Spleen (tissue), 11 donors: ENCODE data around the gene ALG8. TPM values are rescaled to one million over a fixed set of nuclear protein-coding genes. Genes with fewer than 3 reads are reported as not detected.
"Not testable (repeated sequence)": the region's sequence is repeated elsewhere in the genome, so short reads cannot be mapped to it uniquely, and the experiment has no call there.

Experiments
- DNase-seq: peaks from one replicate; pipeline ENCODE4 v3.0.0-alpha.2; 2020
- H3K27ac ChIP-seq, 8 donors: fragments of 200-600 bp; sonication (generic) in 7 of 8; 1 replicate in 4 of 8; 2 replicates in 4 of 8; pipeline versions ENCODE4 v1.5.0 to v1.8.0; 2016 to 2021; ENCODE audit warnings: inconsistent platforms in 4 of 8, mild to moderate bottlenecking in 4 of 8, moderate library complexity in 1 of 8
- H3K27me3 ChIP-seq, 7 donors: fragments of 200-600 bp; sonication (generic) in 6 of 7; replicated peaks in 1 of 7; 1 replicate in 4 of 7; 2 replicates in 3 of 7; pipeline versions ENCODE4 v1.5.0 to v1.8.0; 2016 to 2021; ENCODE audit warnings: inconsistent platforms in 3 of 7, mild to moderate bottlenecking in 1 of 7
- H3K36me3 ChIP-seq, 6 donors: fragments of 200-600 bp; sonication (generic) in 5 of 6; 1 replicate in 4 of 6; 2 replicates in 2 of 6; pipeline versions ENCODE4 v1.5.0 to v1.8.0; 2016 to 2021; ENCODE audit warnings: inconsistent platforms in 2 of 6
- H3K4me1 ChIP-seq, 6 donors: fragments of 200-600 bp; sonication (generic) in 5 of 6; 1 replicate in 3 of 6; 2 replicates in 3 of 6; pipeline versions ENCODE4 v1.5.0 to v1.8.0; 2016 to 2021; ENCODE audit warnings: inconsistent platforms in 3 of 6
- H3K4me3 ChIP-seq, 8 donors: fragments of 200-600 bp; sonication (generic) in 7 of 8; 1 replicate in 4 of 8; 2 replicates in 4 of 8; pipeline versions ENCODE4 v1.5.0 to v1.8.0; 2016 to 2021; ENCODE audit warnings: inconsistent platforms in 4 of 8, mild to moderate bottlenecking in 4 of 8, moderate library complexity in 2 of 8
- H3K9me3 ChIP-seq, 8 donors: fragments of 200-600 bp; sonication (generic) in 7 of 8; 1 replicate in 4 of 8; 2 replicates in 4 of 8; pipeline versions ENCODE4 v1.5.0 to v1.8.0; 2016 to 2021; ENCODE audit warnings: inconsistent platforms in 4 of 8
- POLR2A ChIP-seq, 3 donors: fragments of 450-650 bp; IDR thresholded peaks; one replicate each; pipeline ENCODE4 v1.5.1; 2017; ENCODE audit warnings: antibody characterized with exemption in 3 of 3, mild to moderate bottlenecking in 1 of 3
- POLR2AphosphoS5 ChIP-seq, 3 donors: sonication (generic); formaldehyde crosslinking; IDR thresholded peaks; one replicate each; pipeline ENCODE4 v1.5.1; 2017; ENCODE audit warnings: antibody characterized with exemption in 3 of 3
- WGBS, 5 donors: extraction: QIAGEN DNeasy Blood & Tissue Kit in 3 of 5; methylation state at CpG; one replicate each; pipeline versions ENCODE4 v1.1.5 to v1.1.7; 2013 to 2018; 5-methylcytosine and 5-hydroxymethylcytosine counted together
- intact Hi-C: fragments of 100-400 bp; cut with DNase I; formaldehyde crosslinking; loops from one replicate; pipeline ENCODE4 v1.15.0; 2023; ENCODE audit warnings: low total_unique reads
- polyA plus RNA-seq, 3 donors: library from polyadenylated mRNA; stranded (reverse); fragments of 200-250 nt; gene quantifications; one replicate each; pipeline ENCODE4 v1.2.1, GENCODE V29; 2013
- total RNA-seq, 7 donors: library from RNA; depleted of rRNA in 3 of 7; stranded (reverse); fragments of >200 nt in 3 of 7; fragmentation: NEBNext Ultra II Directional in 4 of 7; extraction: Animal tissue kit (Norgen Biotek cat#: 25700) in 4 of 7; gene quantifications; one replicate each; pipeline versions ENCODE4 v1.1.0 to v1.2.1, GENCODE V29; 2016 to 2021
- TF ChIP-seq, protein P1 (sequence below), 11 experiments: fragments of 200-600 bp in 7 of 11; fragments of 450-650 bp in 4 of 11; sonication (generic) in 4 of 11; IDR thresholded peaks in 8 of 11; conservative IDR thresholded peaks in 3 of 11; 1 replicate in 7 of 11; 2 replicates in 4 of 11; pipeline versions ENCODE4 v1.4.0 to v1.8.0; 2016 to 2021; ENCODE audit warnings: antibody characterized with exemption in 11 of 11, inconsistent platforms in 4 of 11, mild to moderate bottlenecking in 1 of 11
- donor health status: healthy with polysubstance abuse.
- donor health status: DM: no; HTN: no; CAD: no; lungs with moderate emphysema.
- donor health status: DM: no; HTN: no; CAD: no.
- donor health status: Bipolar disorder and iron deficiency.
- donor health status: healthy.
- donor health status: DM: no; HTN: no; CAD: no.
- donor health status: DM: yes; HTN: yes; CAD: no.

ALG8 gene
- total and polyA plus RNA-seq, 10 donors: 17.4 to 35.7 (median 31.3) TPM

- 68 to 94% (median 83%) methylated on average over 4 of the region's 4 CpGs for WGBS, 5 donors
- Histone ChIP-seq H3K27me3 (no peaks in the 10 kb centered on the region), H3K4me1 (no peaks in the 10 kb centered on the region), H3K27ac (no peak overlapping the region), H3K4me3 (no peak overlapping the region), H3K36me3 (peaks cover 0 to 6% (median under 1%) of the 10 kb centered on the region in 6 donors), H3K9me3 (no peaks in the 10 kb centered on the region)
- DNase-seq: no peak
- intact Hi-C loops: no loop called here
- TF ChIP-seq POLR2AphosphoS5 (IDR thresholded peaks at IDR 0.05): no peak
- TF ChIP-seq POLR2A (IDR thresholded peaks at IDR 0.05): no peak
- TF ChIP-seq, protein P1, sequence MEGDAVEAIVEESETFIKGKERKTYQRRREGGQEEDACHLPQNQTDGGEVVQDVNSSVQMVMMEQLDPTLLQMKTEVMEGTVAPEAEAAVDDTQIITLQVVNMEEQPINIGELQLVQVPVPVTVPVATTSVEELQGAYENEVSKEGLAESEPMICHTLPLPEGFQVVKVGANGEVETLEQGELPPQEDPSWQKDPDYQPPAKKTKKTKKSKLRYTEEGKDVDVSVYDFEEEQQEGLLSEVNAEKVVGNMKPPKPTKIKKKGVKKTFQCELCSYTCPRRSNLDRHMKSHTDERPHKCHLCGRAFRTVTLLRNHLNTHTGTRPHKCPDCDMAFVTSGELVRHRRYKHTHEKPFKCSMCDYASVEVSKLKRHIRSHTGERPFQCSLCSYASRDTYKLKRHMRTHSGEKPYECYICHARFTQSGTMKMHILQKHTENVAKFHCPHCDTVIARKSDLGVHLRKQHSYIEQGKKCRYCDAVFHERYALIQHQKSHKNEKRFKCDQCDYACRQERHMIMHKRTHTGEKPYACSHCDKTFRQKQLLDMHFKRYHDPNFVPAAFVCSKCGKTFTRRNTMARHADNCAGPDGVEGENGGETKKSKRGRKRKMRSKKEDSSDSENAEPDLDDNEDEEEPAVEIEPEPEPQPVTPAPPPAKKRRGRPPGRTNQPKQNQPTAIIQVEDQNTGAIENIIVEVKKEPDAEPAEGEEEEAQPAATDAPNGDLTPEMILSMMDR (IDR thresholded peaks at IDR 0.05 in 8 of 11, conservative IDR thresholded peaks at IDR 0.05 in 3 of 11): no peak
Observed at GRCh38 chr11:78061921-78062311, 77.5 kb downstream of the ALG8 start.

DNA sequence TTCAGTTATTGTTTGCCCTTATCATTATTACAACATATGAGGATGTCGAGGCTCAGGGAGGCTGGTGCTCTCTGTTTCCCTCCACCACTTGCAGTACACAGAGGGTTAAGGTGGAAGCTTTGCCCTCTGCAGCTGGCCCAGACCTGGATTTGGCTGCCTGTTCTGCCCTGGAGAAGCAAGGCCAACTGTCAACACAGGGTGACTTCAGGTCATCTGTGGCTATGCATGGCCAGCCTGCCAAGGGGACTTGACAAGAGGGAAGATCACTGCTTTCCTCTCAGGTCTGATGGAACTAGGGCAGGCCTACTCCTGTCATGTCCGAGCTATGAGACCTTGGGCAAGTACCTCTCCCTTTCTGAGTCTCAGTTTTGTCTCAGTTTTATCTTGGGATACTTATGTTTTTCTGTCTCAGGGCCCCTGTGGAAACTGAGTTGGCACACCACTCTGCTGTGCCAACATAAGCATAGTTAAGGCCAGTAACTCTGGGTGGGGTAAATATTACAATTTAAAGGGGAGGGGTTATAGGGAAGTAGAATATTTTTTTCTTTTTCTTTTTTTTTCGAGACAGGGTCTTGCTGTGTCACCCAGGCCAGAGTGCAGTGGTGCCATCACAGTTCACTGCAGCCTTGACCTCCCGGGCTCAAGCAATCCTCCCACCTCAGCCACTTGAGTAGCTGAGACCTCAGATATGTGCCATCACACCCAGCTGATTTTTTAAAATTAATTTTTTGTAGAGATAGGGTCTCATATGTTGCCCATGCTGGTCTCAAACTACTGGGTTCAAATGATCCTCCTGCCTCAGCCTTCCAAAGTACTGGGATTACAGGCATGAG is 78.1 kb downstream of the ALG8 start:
- DNase-seq: no peak
- no peak for TF ChIP-seq POLR2AphosphoS5 (IDR thresholded peaks at IDR 0.05)
- no peak for TF ChIP-seq POLR2A (IDR thresholded peaks at IDR 0.05)
- TF ChIP-seq, protein P1 (IDR thresholded peaks at IDR 0.05 in 8 of 11, conservative IDR thresholded peaks at IDR 0.05 in 3 of 11): no peak
- no peaks in the 10 kb centered on the region for H3K9me3 ChIP-seq
- H3K4me3 ChIP-seq: no peak overlapping the region
- no peaks in the 10 kb centered on the region for H3K36me3 ChIP-seq
- no peaks in the 10 kb centered on the region for H3K4me1 ChIP-seq
- 52 to 73% (median 69%) methylated on average over 4 of the region's 4 CpGs for WGBS, 5 donors
- H3K27ac ChIP-seq: no peak overlapping the region
- intact Hi-C loops: no loop called here
- H3K27me3 ChIP-seq: no peaks in the 10 kb centered on the region

GRCh38 chr11:78060533-78060932 is 78.9 kb downstream of the ALG8 start:
- H3K27ac ChIP-seq: no peak overlapping the region
- no peak for TF ChIP-seq POLR2AphosphoS5 (IDR thresholded peaks at IDR 0.05)
- TF ChIP-seq, protein P1 (IDR thresholded peaks at IDR 0.05 in 8 of 11, conservative IDR thresholded peaks at IDR 0.05 in 3 of 11): no peak
- no peak for TF ChIP-seq POLR2A (IDR thresholded peaks at IDR 0.05)
- H3K9me3 ChIP-seq: no peaks in the 10 kb centered on the region
- no peaks in the 10 kb centered on the region for H3K36me3 ChIP-seq
- intact Hi-C loops: no loop called here
- 96 to 98% (median 96%) methylated on average over 8 of the region's 8 CpGs for WGBS, 5 donors
- H3K4me1 ChIP-seq: no peaks in the 10 kb centered on the region
- no peaks in the 10 kb centered on the region for H3K27me3 ChIP-seq
- no peak for DNase-seq
- H3K4me3 ChIP-seq: no peak overlapping the region

- intact Hi-C loops, H3K4me1 ChIP-seq, H3K27me3 ChIP-seq, H3K9me3 ChIP-seq, H3K36me3 ChIP-seq, H3K4me3 ChIP-seq, H3K27ac ChIP-seq, DNase-seq: not testable (repeated sequence)
- 92 to 97% (median 96%) methylated on average over 9 of the region's 9 CpGs for WGBS, 5 donors
Observed at GRCh38 chr11:78059749-78060328, 79.6 kb downstream of the ALG8 start.
